Parathyroid adenoma (tissue), 2 donors: Measurements from ENCODE around the gene ZBTB49.

Experiments used
- H2AFZ ChIP-seq: fragments of 300-600 bp; sonication (generic); one replicate; pipeline ENCODE4 v1.7.0; 2017; ENCODE audit warnings: antibody characterized with exemption, mild to moderate bottlenecking
- H3K27ac ChIP-seq: fragments of 300-600 bp; sonication (generic); one replicate; pipeline ENCODE4 v1.7.0; 2017
- H3K27me3 ChIP-seq: fragments of 300-600 bp; sonication (generic); one replicate; pipeline ENCODE4 v1.7.0; 2017; ENCODE audit warnings: low read length; ENCODE audit not compliant: control insufficient read depth, insufficient read depth
- H3K36me3 ChIP-seq: fragments of 300-600 bp; sonication (generic); one replicate; pipeline ENCODE4 v1.7.0; 2017; ENCODE audit warnings: low read length; ENCODE audit not compliant: control insufficient read depth, insufficient read depth
- H3K4me1 ChIP-seq: fragments of 300-600 bp; sonication (generic); one replicate; pipeline ENCODE4 v1.7.0; 2017; ENCODE audit warnings: control low read depth
- H3K4me2 ChIP-seq: fragments of 300-600 bp; sonication (generic); one replicate; pipeline ENCODE4 v1.7.0; 2017; ENCODE audit warnings: low read length
- H3K4me3 ChIP-seq: fragments of 300-600 bp; sonication (generic); one replicate; pipeline ENCODE4 v1.7.0; 2017; ENCODE audit warnings: low read depth, low read length
- H3K79me2 ChIP-seq: fragments of 300-600 bp; sonication (generic); one replicate; pipeline ENCODE4 v1.7.0; 2017; ENCODE audit warnings: control low read depth
- H3K9ac ChIP-seq: fragments of 300-600 bp; sonication (generic); one replicate; pipeline ENCODE4 v1.7.0; 2017; ENCODE audit warnings: mild to moderate bottlenecking
- H3K9me3 ChIP-seq: fragments of 300-600 bp; sonication (generic); one replicate; pipeline ENCODE4 v1.7.0; 2017; ENCODE audit warnings: low read length; ENCODE audit not compliant: control insufficient read depth
- CTCF ChIP-seq: fragments of 300-600 bp; sonication (generic); IDR thresholded peaks from one replicate; pipeline ENCODE4 v1.7.0; 2017; ENCODE audit warnings: antibody characterized with exemption, mild to moderate bottlenecking
- donor health status: primary hyperparathyroidism.

The ZBTB49 gene

GRCh38 chr4:4320951-4321714 lies 31.1 kb downstream of the ZBTB49 start:
- TF ChIP-seq CTCF = no peak
- no peaks in the 10 kb centered on the region for H3K9me3 ChIP-seq

GRCh38 chr4:4321951-4322688 lies 32.1 kb downstream of the ZBTB49 start:
- H3K79me2 ChIP-seq = no peaks in the 10 kb centered on the region
- H3K4me3 ChIP-seq = no peak overlapping the region
- H3K4me1 ChIP-seq = no peaks in the 10 kb centered on the region
- no peaks in the 10 kb centered on the region for H3K36me3 ChIP-seq
- no peak overlapping the region for H3K27ac ChIP-seq
- H3K27me3 ChIP-seq = no peaks in the 10 kb centered on the region
- no peak overlapping the region for H3K4me2 ChIP-seq
- no peak overlapping the region for H3K9ac ChIP-seq
- no peaks in the 10 kb centered on the region for H3K9me3 ChIP-seq
- no peak overlapping the region for H2AFZ ChIP-seq
- no peak for TF ChIP-seq CTCF

More at GRCh38 chr4:4320951-4321714, 31.1 kb downstream of the ZBTB49 start:
- H3K9ac ChIP-seq = no peak overlapping the region
- H3K4me2 ChIP-seq = no peak overlapping the region
- no peaks in the 10 kb centered on the region for H3K27me3 ChIP-seq
- H3K4me1 ChIP-seq = no peaks in the 10 kb centered on the region
- H3K79me2 ChIP-seq = no peaks in the 10 kb centered on the region
- no peaks in the 10 kb centered on the region for H3K36me3 ChIP-seq
- H3K27ac ChIP-seq = no peak overlapping the region
- H3K4me3 ChIP-seq = no peak overlapping the region
- no peak overlapping the region for H2AFZ ChIP-seq

GRCh38 chr4:4323705-4324534 lies 33.9 kb downstream of the ZBTB49 start:
- Histone ChIP-seq H3K4me1 (no peaks in the 10 kb centered on the region), H3K9ac (no peak overlapping the region), H3K4me2 (no peak overlapping the region), H3K27ac (no peak overlapping the region), H3K79me2 (no peaks in the 10 kb centered on the region), H3K9me3 (no peaks in the 10 kb centered on the region), H2AFZ (no peak overlapping the region), H3K36me3 (no peaks in the 10 kb centered on the region), H3K27me3 (no peaks in the 10 kb centered on the region), H3K4me3 (no peak overlapping the region)
- no peak for TF ChIP-seq CTCF

- Histone ChIP-seq H3K79me2 (no peaks in the 10 kb centered on the region), H3K4me1 (no peaks in the 10 kb centered on the region), H3K4me3 (no peak overlapping the region), H3K9ac (no peak overlapping the region), H3K9me3 (no peaks in the 10 kb centered on the region), H3K27ac (no peak overlapping the region), H3K4me2 (no peak overlapping the region), H3K27me3 (no peaks in the 10 kb centered on the region), H2AFZ (no peak overlapping the region), H3K36me3 (no peaks in the 10 kb centered on the region)
- no peak for TF ChIP-seq CTCF
Observed at GRCh38 chr4:4325321-4325720, 35.3 kb downstream of the ZBTB49 start.
